Trophoblast cell (in vitro differentiated cells and primary cell): ENCODE data around the gene SORL1.
A peak's percentile ranks its signal among the peaks of the same experiment; 100 is the strongest.

Experiments
- DNase-seq, 2 donors: peaks; one replicate each; pipeline ENCODE4 v3.0.0-alpha.2; 2016
- H2AFZ ChIP-seq: 2 replicates; pipeline ENCODE4 v1.6.1; 2013; ENCODE audit warnings: low read length, moderate library complexity, mild to moderate bottlenecking; ENCODE audit not compliant: insufficient read depth, poor library complexity
- H2AK5ac ChIP-seq: 2 replicates; pipeline ENCODE4 v1.6.1; 2013; ENCODE audit warnings: mild to moderate bottlenecking, low read length
- H2BK120ac ChIP-seq: 2 replicates; pipeline ENCODE4 v1.6.1; 2013; ENCODE audit warnings: low read length, mild to moderate bottlenecking, moderate library complexity; ENCODE audit not compliant: insufficient read depth, poor library complexity
- H2BK12ac ChIP-seq: 2 replicates; pipeline ENCODE4 v1.6.1; 2013; ENCODE audit warnings: mild to moderate bottlenecking, low read length, moderate library complexity
- H2BK5ac ChIP-seq: 2 replicates; pipeline ENCODE4 v1.6.1; 2013; ENCODE audit warnings: low read length, low read depth, moderate library complexity, mild to moderate bottlenecking; ENCODE audit not compliant: poor library complexity
- H3K14ac ChIP-seq: 2 replicates; pipeline ENCODE4 v1.6.1; 2013; ENCODE audit warnings: mild to moderate bottlenecking, low read length
- H3K18ac ChIP-seq: 2 replicates; pipeline ENCODE4 v1.6.1; 2013; ENCODE audit warnings: mild to moderate bottlenecking, low read length
- H3K23ac ChIP-seq: 2 replicates; pipeline ENCODE4 v1.6.1; 2013; ENCODE audit warnings: low read length
- H3K27ac ChIP-seq: 2 replicates; pipeline ENCODE4 v1.5.1; 2013; ENCODE audit warnings: low read depth, mild to moderate bottlenecking, inconsistent platforms, low read length, moderate library complexity
- H3K27me3 ChIP-seq: 2 replicates; pipeline ENCODE4 v1.6.1; 2013; ENCODE audit warnings: inconsistent platforms, mild to moderate bottlenecking, low read length, moderate library complexity; ENCODE audit not compliant: insufficient read depth
- H3K36me3 ChIP-seq, 2 experiments: 1 replicate in 1 of 2; 2 replicates in 1 of 2; pipeline ENCODE4 v1.6.1; 2013; ENCODE audit warnings: low read length in 2 of 2, mild to moderate bottlenecking in 2 of 2, moderate library complexity in 1 of 2; ENCODE audit not compliant: insufficient read depth in 2 of 2, control insufficient read depth in 1 of 2
- H3K4ac ChIP-seq: 2 replicates; pipeline ENCODE4 v1.6.1; 2013; ENCODE audit warnings: low read depth, mild to moderate bottlenecking, low read length, moderate library complexity
- H3K4me1 ChIP-seq, 2 experiments: 1 replicate in 1 of 2; 2 replicates in 1 of 2; pipeline ENCODE4 v1.6.1; 2013; ENCODE audit warnings: low read length in 2 of 2, mild to moderate bottlenecking in 2 of 2, moderate library complexity in 1 of 2; ENCODE audit not compliant: insufficient read depth in 2 of 2, control insufficient read depth in 1 of 2
- H3K4me2 ChIP-seq: 2 replicates; pipeline ENCODE4 v1.6.1; 2013; ENCODE audit warnings: inconsistent platforms, mild to moderate bottlenecking, low read length, moderate library complexity
- H3K4me3 ChIP-seq: 2 replicates; pipeline ENCODE4 v1.5.1; 2013; ENCODE audit warnings: mild to moderate bottlenecking, low read depth, low read length, inconsistent platforms
- H3K79me1 ChIP-seq: one replicate; pipeline ENCODE4 v1.6.1; 2013; ENCODE audit warnings: low read length
- H3K79me2 ChIP-seq: 2 replicates; pipeline ENCODE4 v1.6.1; 2013; ENCODE audit warnings: low read length, mild to moderate bottlenecking; ENCODE audit not compliant: control insufficient read depth, insufficient read depth, poor library complexity
- H3K9ac ChIP-seq: 2 replicates; pipeline ENCODE4 v1.6.1; 2013; ENCODE audit warnings: mild to moderate bottlenecking, low read length
- H3K9me3 ChIP-seq: 2 replicates; pipeline ENCODE4 v1.6.1; 2013; ENCODE audit warnings: low read depth, mild to moderate bottlenecking, control low read depth, inconsistent platforms, low read length; ENCODE audit not compliant: insufficient read depth
- H4K12ac ChIP-seq: 2 replicates; pipeline ENCODE4 v1.6.1; 2013; ENCODE audit warnings: low read depth, mild to moderate bottlenecking, low read length, moderate library complexity
- H4K8ac ChIP-seq: 2 replicates; pipeline ENCODE4 v1.6.1; 2013; ENCODE audit warnings: low read depth, mild to moderate bottlenecking, low read length, moderate library complexity
- H4K91ac ChIP-seq: one replicate; pipeline ENCODE4 v1.6.1; 2013; ENCODE audit warnings: low read depth, mild to moderate bottlenecking, low read length, moderate library complexity
- WGBS: extraction: QIAGEN DNeasy Blood & Tissue Kit; methylation state at CpG from one replicate; pipeline ENCODE4 v1.1.7; 2013; ENCODE audit warnings: missing lambda C conversion rate; ENCODE audit not compliant: insufficient read length, insufficient coverage; ENCODE audit errors: extremely low coverage; 5-methylcytosine and 5-hydroxymethylcytosine counted together

Gene SORL1

DNA sequence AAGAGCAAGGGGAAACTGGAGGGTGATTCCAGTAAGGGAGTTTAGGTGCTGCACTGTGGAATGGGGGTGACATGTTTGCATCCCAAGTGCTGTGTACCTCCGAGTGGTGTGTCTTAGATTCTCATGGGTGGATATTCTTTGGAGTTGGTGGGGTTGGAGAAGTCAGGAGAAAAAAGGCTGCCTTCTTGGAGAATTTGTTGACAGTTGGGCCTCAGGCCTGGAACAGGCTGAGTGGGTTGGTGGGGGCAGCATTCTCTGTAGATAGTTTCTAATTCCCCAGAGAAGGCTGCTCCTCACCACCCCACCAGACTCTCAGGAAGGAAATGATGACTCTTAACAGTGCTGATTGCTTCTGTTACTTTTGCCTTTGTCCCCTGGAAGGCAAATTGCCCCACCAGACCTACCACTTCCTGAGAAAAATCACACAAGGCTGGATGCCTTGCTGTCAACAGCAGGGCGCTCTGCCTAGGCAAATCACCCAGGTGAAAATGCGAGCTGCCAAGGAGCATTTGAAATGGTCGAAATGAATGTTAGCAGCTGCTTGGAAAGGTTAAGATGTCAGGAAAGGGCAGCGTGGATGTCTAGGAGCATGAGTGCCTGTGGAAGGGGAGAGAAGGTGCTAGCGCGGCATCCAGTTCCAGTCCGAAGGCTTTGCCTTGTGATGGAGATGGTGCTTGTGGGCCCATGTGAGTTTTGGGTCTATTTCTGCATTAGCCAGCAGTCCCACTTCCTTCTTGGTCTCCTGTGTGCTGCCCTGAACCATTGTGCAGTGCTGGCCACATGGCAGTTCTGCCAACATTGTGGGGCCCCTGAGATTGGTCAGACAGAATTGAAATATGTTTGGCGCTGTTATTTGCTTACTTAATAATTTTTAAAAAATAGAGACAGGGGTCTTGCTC, 30.4 kb downstream of the SORL1 start:
- Histone ChIP-seq H3K18ac (peak overlapping the region; percentile 48), H3K23ac (peak overlapping the region; percentile 56), H3K14ac (peak overlapping the region; percentile 67), H3K4ac (peak overlapping the region; percentile 48), H3K4me2 (no peak overlapping the region), H4K91ac (peak overlapping the region; percentile 87), H3K27ac (peak overlapping the region; percentile 77), H2BK120ac (peak overlapping the region; percentile 67), H3K27me3 (no peaks in the 10 kb centered on the region), H2BK12ac (peak overlapping the region; percentile 68), H4K12ac (no peak overlapping the region), H3K36me3 (no peaks in the 10 kb centered on the region), H3K4me1 (peaks cover 25 to 26% of the 10 kb centered on the region in 2 experiments), H2AK5ac (peak overlapping the region; percentile 42), H4K8ac (peak overlapping the region; percentile 25), H3K79me2 (peaks cover 2% of the 10 kb centered on the region), H2BK5ac (peak overlapping the region; percentile 74), H3K9ac (no peak overlapping the region), H3K4me3 (no peak overlapping the region), H3K9me3 (peaks cover 4% of the 10 kb centered on the region), H3K79me1 (peaks cover 8% of the 10 kb centered on the region), H2AFZ (no peak overlapping the region)
- no peak for DNase-seq
- WGBS, result no CpG with 5 or more reads among the region's 9 CpGs

GRCh38 chr11:121483805-121484480, 31.8 kb downstream of the SORL1 start:
- Histone ChIP-seq H3K18ac (no peak overlapping the region), H3K36me3 (peaks cover 0 to 3% of the 10 kb centered on the region in 2 experiments), H3K4me2 (no peak overlapping the region), H3K4me1 (peaks cover 17 to 20% of the 10 kb centered on the region in 2 experiments), H3K79me1 (peaks cover 8% of the 10 kb centered on the region), H2BK12ac (no peak overlapping the region), H3K27me3 (no peaks in the 10 kb centered on the region), H3K14ac (no peak overlapping the region), H4K91ac (no peak overlapping the region), H4K8ac (no peak overlapping the region), H2AFZ (no peak overlapping the region), H3K9ac (no peak overlapping the region), H2BK5ac (no peak overlapping the region), H4K12ac (no peak overlapping the region), H3K4me3 (no peak overlapping the region), H2BK120ac (no peak overlapping the region), H3K9me3 (no peaks in the 10 kb centered on the region), H3K23ac (no peak overlapping the region), H2AK5ac (no peak overlapping the region), H3K27ac (no peak overlapping the region), H3K79me2 (peaks cover 2% of the 10 kb centered on the region), H3K4ac (no peak overlapping the region)
- no CpG with 5 or more reads among the region's 4 CpGs for WGBS
- DNase-seq, result no peak

GRCh38 chr11:121485216-121485615, 33.1 kb downstream of the SORL1 start:
- no CpG with 5 or more reads among the region's 7 CpGs for WGBS

DNA sequence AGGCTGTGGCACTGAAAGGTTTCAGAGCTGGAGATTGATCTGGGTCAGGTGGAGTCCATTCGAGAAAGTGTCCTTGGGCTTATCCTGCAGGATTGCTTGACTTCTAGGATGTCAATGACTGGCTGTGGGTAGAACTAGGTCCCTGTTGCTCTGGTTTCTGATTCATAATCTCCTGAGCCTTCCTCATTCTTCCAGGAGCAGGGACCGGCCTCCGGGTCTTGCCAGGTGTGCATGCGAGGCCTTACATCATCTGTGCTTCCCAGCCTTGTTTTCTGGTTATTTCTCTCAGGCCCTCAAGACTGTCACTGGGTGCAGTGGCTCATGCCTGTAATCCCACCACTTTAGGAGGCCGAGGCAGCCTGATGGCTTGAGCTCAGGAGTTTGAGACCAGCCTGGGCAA, 33.9 kb downstream of the SORL1 start:
- no peak overlapping the region for H3K23ac ChIP-seq
- no peak overlapping the region for H3K4me2 ChIP-seq
- H3K27me3 ChIP-seq, result no peaks in the 10 kb centered on the region
- H2BK5ac ChIP-seq, result no peak overlapping the region
- H4K91ac ChIP-seq, result no peak overlapping the region
- no peak overlapping the region for H2AFZ ChIP-seq
- H2AK5ac ChIP-seq, result no peak overlapping the region
- H3K27ac ChIP-seq, result no peak overlapping the region
- peaks cover 10 to 15% of the 10 kb centered on the region in 2 experiments for H3K4me1 ChIP-seq
- no peak overlapping the region for H2BK12ac ChIP-seq
- H3K79me1 ChIP-seq, result peaks cover 8% of the 10 kb centered on the region
- peak in 1 of 2 donors; percentile 8 for DNase-seq
- H3K18ac ChIP-seq, result no peak overlapping the region
- no peak overlapping the region for H3K9ac ChIP-seq
- no peak overlapping the region for H4K12ac ChIP-seq
- H4K8ac ChIP-seq, result no peak overlapping the region
- H3K4ac ChIP-seq, result no peak overlapping the region
- H3K4me3 ChIP-seq, result no peak overlapping the region
- WGBS, result no CpG with 5 or more reads among the region's 5 CpGs
- H3K79me2 ChIP-seq, result peaks cover 2% of the 10 kb centered on the region
- no peaks in the 10 kb centered on the region for H3K9me3 ChIP-seq
- peaks cover 0 to 3% of the 10 kb centered on the region in 2 experiments for H3K36me3 ChIP-seq
- no peak overlapping the region for H3K14ac ChIP-seq
- no peak overlapping the region for H2BK120ac ChIP-seq

More at GRCh38 chr11:121485216-121485615, 33.1 kb downstream of the SORL1 start:
- Histone ChIP-seq H3K14ac (no peak overlapping the region), H3K4me1 (peaks cover 10 to 15% of the 10 kb centered on the region in 2 experiments), H3K27me3 (no peaks in the 10 kb centered on the region), H3K4me3 (no peak overlapping the region), H3K4ac (no peak overlapping the region), H2BK12ac (no peak overlapping the region), H3K23ac (no peak overlapping the region), H3K79me1 (peaks cover 8% of the 10 kb centered on the region), H3K4me2 (no peak overlapping the region), H3K9me3 (no peaks in the 10 kb centered on the region), H2AFZ (no peak overlapping the region), H2BK5ac (no peak overlapping the region), H3K18ac (no peak overlapping the region), H2BK120ac (no peak overlapping the region), H4K8ac (no peak overlapping the region), H3K9ac (no peak overlapping the region), H2AK5ac (no peak overlapping the region), H3K36me3 (peaks cover 0 to 3% of the 10 kb centered on the region in 2 experiments), H4K12ac (no peak overlapping the region), H3K79me2 (peaks cover 2% of the 10 kb centered on the region), H3K27ac (no peak overlapping the region), H4K91ac (no peak overlapping the region)
- DNase-seq, result no peak
